Measurements from ENCODE around the gene SLC4A8. TPM values are rescaled to one million over a fixed set of nuclear protein-coding genes. Genes with fewer than 3 reads are reported as not detected.

Gene SLC4A8
- total and polyA plus RNA-seq, 9 of the 15 experiments (the other 6 are each of a cell fraction or from before 2014, with no cell fraction given): 0.04 to 1.5 (median 0.12) TPM; not detected in 2

DNA sequence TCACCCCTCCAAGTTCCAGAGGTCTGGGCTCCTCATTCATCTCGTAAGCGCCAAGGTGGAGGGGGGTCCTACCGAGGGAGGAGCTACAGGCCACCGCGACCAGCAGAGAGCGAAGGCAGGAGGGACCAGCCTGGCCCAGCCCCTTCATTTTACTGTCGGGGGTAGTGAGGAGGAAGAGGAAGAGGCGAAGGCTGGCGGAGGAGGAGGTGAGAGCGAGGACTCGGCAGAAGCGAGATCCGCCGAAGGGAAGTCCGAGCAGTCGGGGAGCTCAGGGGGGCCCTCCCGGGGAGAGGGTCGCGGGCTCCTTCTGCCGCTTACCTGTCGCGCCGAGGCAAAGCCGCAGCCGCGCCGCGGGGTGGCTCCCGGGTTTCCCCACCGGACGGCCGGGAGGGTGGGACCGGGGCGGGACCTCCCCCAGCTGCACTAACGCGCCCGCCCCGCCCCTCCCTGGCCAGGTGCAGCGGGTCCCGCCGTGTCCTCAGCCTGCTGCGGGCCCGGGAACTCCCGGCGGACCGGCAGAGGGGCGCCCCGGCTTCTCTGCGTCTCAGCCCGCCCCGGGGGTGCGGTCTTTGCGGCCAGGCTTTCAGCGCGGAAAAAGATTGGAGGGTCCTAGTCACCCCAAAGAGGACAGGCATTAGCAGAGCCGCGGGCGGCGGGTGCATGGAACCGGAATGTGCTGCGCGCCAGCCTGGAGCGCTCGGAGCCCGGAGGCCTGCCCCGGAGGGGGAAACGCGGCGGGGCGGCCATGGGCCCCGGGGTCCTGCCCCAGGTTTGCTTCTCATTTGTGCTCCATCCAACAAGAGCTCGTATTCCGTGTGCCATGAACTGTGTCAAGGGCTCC lies 33.1 kb upstream of the SLC4A8 start, which contains the start of gene GALNT6 (continued):
- TF ChIP-seq, protein P1, sequence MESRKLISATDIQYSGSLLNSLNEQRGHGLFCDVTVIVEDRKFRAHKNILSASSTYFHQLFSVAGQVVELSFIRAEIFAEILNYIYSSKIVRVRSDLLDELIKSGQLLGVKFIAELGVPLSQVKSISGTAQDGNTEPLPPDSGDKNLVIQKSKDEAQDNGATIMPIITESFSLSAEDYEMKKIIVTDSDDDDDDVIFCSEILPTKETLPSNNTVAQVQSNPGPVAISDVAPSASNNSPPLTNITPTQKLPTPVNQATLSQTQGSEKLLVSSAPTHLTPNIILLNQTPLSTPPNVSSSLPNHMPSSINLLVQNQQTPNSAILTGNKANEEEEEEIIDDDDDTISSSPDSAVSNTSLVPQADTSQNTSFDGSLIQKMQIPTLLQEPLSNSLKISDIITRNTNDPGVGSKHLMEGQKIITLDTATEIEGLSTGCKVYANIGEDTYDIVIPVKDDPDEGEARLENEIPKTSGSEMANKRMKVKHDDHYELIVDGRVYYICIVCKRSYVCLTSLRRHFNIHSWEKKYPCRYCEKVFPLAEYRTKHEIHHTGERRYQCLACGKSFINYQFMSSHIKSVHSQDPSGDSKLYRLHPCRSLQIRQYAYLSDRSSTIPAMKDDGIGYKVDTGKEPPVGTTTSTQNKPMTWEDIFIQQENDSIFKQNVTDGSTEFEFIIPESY (CRISPR knock-in tag; IDR thresholded peaks at IDR 0.05): no peak
- TF ChIP-seq RBFOX2 (IDR thresholded peaks at IDR 0.05; ENCODE audit: low read depth, low read length) (peak; percentile 61), PHTF2 (CRISPR knock-in tag; IDR thresholded peaks at IDR 0.05) (no peak), NR3C1 (CRISPR knock-in tag; IDR thresholded peaks at IDR 0.05) (no peak), ZBTB7A (IDR thresholded peaks at IDR 0.05; ENCODE audit: borderline replicate concordance, control insufficient read depth, low read depth, low read length) (peak; percentile 81; the same call in 1 of the 2 replicates), XRCC3 (IDR thresholded peaks at IDR 0.05) (no peak), RBBP5 (IDR thresholded peaks at IDR 0.05; ENCODE audit: borderline replicate concordance, insufficient read depth, low read length, poor library complexity, severe bottlenecking) (peak; percentile 66), NFIC (IDR thresholded peaks at IDR 0.05) (peak; percentile 55), TCF7 (IDR thresholded peaks at IDR 0.05; ENCODE audit: borderline replicate concordance) (no peak), ZEB2 (IDR thresholded peaks at IDR 0.05) (no peak), SP1 (CRISPR knock-in tag; IDR thresholded peaks at IDR 0.05) (no peak), ATF7 (IDR thresholded peaks at IDR 0.05) (0 out of 2 replicates have a peak, but pooled peaks have one; percentile 10)
- TF ChIP-seq, protein P2, sequence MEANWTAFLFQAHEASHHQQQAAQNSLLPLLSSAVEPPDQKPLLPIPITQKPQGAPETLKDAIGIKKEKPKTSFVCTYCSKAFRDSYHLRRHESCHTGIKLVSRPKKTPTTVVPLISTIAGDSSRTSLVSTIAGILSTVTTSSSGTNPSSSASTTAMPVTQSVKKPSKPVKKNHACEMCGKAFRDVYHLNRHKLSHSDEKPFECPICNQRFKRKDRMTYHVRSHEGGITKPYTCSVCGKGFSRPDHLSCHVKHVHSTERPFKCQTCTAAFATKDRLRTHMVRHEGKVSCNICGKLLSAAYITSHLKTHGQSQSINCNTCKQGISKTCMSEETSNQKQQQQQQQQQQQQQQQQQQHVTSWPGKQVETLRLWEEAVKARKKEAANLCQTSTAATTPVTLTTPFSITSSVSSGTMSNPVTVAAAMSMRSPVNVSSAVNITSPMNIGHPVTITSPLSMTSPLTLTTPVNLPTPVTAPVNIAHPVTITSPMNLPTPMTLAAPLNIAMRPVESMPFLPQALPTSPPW (CRISPR knock-in tag; IDR thresholded peaks at IDR 0.05): 0 out of 2 replicates have a peak, but pooled peaks have one; percentile 36
- TF ChIP-seq, protein P3, sequence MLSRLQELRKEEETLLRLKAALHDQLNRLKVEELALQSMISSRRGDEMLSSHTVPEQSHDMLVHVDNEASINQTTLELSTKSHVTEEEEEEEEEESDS (CRISPR knock-in tag; IDR thresholded peaks at IDR 0.05): no peak
- TF ChIP-seq, protein P4, sequence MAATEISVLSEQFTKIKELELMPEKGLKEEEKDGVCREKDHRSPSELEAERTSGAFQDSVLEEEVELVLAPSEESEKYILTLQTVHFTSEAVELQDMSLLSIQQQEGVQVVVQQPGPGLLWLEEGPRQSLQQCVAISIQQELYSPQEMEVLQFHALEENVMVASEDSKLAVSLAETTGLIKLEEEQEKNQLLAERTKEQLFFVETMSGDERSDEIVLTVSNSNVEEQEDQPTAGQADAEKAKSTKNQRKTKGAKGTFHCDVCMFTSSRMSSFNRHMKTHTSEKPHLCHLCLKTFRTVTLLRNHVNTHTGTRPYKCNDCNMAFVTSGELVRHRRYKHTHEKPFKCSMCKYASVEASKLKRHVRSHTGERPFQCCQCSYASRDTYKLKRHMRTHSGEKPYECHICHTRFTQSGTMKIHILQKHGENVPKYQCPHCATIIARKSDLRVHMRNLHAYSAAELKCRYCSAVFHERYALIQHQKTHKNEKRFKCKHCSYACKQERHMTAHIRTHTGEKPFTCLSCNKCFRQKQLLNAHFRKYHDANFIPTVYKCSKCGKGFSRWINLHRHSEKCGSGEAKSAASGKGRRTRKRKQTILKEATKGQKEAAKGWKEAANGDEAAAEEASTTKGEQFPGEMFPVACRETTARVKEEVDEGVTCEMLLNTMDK (IDR thresholded peaks at IDR 0.05; ENCODE audit: borderline replicate concordance, insufficient read depth, low read depth, low read length, poor library complexity, severe bottlenecking): peak; percentile 5
- TF ChIP-seq, protein P5, sequence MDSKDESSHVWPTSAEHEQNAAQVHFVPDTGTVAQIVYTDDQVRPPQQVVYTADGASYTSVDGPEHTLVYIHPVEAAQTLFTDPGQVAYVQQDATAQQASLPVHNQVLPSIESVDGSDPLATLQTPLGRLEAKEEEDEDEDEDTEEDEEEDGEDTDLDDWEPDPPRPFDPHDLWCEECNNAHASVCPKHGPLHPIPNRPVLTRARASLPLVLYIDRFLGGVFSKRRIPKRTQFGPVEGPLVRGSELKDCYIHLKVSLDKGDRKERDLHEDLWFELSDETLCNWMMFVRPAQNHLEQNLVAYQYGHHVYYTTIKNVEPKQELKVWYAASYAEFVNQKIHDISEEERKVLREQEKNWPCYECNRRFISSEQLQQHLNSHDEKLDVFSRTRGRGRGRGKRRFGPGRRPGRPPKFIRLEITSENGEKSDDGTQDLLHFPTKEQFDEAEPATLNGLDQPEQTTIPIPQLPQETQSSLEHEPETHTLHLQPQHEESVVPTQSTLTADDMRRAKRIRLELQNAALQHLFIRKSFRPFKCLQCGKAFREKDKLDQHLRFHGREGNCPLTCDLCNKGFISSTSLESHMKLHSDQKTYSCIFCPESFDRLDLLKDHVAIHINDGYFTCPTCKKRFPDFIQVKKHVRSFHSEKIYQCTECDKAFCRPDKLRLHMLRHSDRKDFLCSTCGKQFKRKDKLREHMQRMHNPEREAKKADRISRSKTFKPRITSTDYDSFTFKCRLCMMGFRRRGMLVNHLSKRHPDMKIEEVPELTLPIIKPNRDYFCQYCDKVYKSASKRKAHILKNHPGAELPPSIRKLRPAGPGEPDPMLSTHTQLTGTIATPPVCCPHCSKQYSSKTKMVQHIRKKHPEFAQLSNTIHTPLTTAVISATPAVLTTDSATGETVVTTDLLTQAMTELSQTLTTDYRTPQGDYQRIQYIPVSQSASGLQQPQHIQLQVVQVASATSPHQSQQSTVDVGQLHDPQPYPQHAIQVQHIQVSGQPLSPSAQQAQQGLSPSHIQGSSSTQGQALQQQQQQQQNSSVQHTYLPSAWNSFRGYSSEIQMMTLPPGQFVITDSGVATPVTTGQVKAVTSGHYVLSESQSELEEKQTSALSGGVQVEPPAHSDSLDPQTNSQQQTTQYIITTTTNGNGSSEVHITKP (IDR thresholded peaks at IDR 0.05; ENCODE audit: partially characterized antibody): peak; percentile 79

Measured in K562 (cell line).